BJ (cell line): ENCODE results near the gene PSMD2. TPM values are rescaled to one million over a fixed set of nuclear protein-coding genes. Genes with fewer than 3 reads are reported as not detected.

Experiments used
- CTCF ChIA-PET: fragments of 350-600 bp; formaldehyde crosslinking; extraction: SDS; loops from one replicate; lab custom pipeline; 2021; ENCODE audit warnings: antibody characterized with exemption, inconsistent platforms; lab: Yijun Ruan, JAX
- POLR2A ChIA-PET: fragments of 300-600 bp; sonication (Branson Sonifier 250); formaldehyde crosslinking; extraction: SDS; loops from one replicate; lab custom pipeline; 2021; ENCODE audit warnings: antibody characterized with exemption; lab: Charles Lee
- DNase-seq: peaks from one replicate; pipeline ENCODE4 v3.0.0-alpha.2; 2011; ENCODE audit warnings: low read depth
- H3K27me3 ChIP-seq: 2 replicates; pipeline ENCODE4 v1.6.0; 2011; ENCODE audit warnings: low read length; ENCODE audit not compliant: control insufficient read depth, insufficient read depth
- H3K36me3 ChIP-seq: 2 replicates; pipeline ENCODE4 v1.5.1; 2011; ENCODE audit warnings: low read length; ENCODE audit not compliant: control insufficient read depth, insufficient read depth
- H3K4me3 ChIP-seq: 2 replicates; pipeline ENCODE4 v1.5.1; 2011; ENCODE audit warnings: low read depth, mild to moderate bottlenecking, control low read depth, low read length
- polyA minus RNA-seq: library from RNA; depleted of rRNA, polyadenylated mRNA; stranded (reverse); fragments of >200 nt; gene quantifications from 2 replicates; pipeline ENCODE4 v1.2.3, GENCODE V29; 2011; rRNA and poly(A)+ RNA removed
- polyA plus RNA-seq: library from polyadenylated mRNA; depleted of rRNA; stranded (reverse); fragments of >200 nt; gene quantifications from 2 replicates; pipeline ENCODE4 v1.2.3, GENCODE V29; 2011; rRNA removed
- TF ChIP-seq, protein P1 (sequence below): IDR thresholded peaks from 2 replicates; pipeline ENCODE4 v1.5.1; 2011; ENCODE audit warnings: low read depth, mild to moderate bottlenecking, control low read depth, inconsistent platforms, low read length, moderate library complexity; ENCODE audit not compliant: insufficient read depth

PSMD2 gene
- polyA plus RNA-seq = 262 and 330 TPM in 2 replicates
- 366 and 510 TPM in 2 replicates for polyA minus RNA-seq

DNA sequence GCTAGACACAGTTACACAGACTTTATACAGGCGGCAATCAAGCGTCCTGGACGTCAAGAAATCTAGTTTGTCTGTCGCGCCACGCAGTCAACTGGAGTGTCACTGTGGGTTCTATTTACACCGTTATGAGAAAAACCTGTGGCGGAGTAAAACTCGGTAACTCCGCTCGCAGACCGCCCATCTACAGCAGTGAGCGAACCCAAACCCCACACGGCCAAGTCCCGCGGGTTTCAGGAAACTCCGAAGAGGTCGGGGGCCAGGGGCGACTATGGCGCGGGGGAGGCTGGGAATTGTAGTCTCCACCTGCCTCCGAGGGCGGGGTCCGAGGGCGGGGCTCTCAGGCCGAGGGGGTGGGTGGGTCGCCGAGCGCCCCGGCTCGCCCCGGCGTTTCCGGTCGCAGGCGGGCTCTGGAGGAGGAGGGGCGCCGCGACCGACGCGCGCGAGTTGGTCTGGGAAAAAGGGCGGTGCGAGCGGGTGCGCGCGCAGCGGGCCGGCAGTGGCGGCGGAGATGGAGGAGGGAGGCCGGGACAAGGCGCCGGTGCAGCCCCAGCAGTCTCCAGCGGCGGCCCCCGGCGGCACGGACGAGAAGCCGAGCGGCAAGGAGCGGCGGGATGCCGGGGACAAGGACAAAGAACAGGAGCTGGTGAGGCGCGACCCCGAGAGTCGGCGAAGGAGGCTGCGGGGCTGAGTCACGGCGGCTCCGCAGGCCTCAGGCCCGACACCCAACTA lies at the start of gene PSMD2:
Gene PSMD2 (plus strand): TSS at position 483 of the 729 bp plus-strand sequence. CDS start 26 bp downstream, at position 509.
- Histone ChIP-seq H3K36me3 (peaks cover 19% of the 10 kb centered on the region), H3K4me3 (peak within 1 kb of the TSS; percentile 87), H3K27me3 (0 out of 2 replicates have a peak, but pooled peaks cover 1% of the 10 kb centered on the region)
- TF ChIP-seq, protein P1, sequence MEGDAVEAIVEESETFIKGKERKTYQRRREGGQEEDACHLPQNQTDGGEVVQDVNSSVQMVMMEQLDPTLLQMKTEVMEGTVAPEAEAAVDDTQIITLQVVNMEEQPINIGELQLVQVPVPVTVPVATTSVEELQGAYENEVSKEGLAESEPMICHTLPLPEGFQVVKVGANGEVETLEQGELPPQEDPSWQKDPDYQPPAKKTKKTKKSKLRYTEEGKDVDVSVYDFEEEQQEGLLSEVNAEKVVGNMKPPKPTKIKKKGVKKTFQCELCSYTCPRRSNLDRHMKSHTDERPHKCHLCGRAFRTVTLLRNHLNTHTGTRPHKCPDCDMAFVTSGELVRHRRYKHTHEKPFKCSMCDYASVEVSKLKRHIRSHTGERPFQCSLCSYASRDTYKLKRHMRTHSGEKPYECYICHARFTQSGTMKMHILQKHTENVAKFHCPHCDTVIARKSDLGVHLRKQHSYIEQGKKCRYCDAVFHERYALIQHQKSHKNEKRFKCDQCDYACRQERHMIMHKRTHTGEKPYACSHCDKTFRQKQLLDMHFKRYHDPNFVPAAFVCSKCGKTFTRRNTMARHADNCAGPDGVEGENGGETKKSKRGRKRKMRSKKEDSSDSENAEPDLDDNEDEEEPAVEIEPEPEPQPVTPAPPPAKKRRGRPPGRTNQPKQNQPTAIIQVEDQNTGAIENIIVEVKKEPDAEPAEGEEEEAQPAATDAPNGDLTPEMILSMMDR = no peak
- CTCF ChIA-PET = no interaction called here
- peak; percentile 65 for DNase-seq
- POLR2A ChIA-PET = interaction anchor here (0.6 kb wide), 1 partner anchor 41 kb away, joined by 14 read pairs; no protein-coding TSS in a partner anchor

DNA sequence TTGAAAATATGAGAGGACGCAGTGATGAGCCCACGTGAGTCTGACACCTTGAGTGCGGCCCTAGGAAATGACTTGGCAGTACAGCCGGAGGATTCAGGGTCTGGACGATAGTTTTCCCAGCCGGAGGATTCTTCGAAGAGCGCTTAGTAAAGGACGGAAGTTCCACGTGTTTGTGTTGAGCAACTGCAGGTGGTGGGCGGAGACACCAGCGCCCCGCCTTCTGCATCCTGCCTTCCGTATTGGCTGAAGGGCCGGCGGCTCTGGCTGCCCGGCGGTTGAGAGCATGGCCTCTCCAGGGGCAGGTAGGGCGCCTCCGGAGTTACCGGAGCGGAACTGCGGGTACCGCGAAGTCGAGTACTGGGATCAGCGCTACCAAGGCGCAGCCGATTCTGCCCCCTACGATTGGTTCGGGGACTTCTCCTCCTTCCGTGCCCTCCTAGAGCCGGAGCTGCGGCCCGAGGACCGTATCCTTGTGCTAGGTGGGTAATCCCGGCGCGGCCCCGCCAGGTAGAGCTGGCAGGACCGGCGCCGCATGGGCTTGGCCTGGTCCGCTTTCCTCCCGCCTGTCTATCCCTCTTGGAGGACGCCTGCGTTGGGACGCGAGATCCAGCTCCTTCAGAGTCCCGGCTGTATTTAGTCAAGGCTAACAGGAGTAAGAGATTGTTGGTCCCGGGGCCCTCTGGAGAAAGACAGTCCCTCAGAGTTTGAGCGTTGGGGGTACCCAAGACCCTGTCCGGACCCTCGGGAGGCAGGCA lies 49.5 kb upstream of the PSMD2 start, which contains the start of gene EEF1AKMT4:
Gene EEF1AKMT4 (plus strand): TSS at position 261 of the 755 bp plus-strand sequence. CDS start 23 bp downstream, at position 284.
- ChIA-PET CTCF (interaction anchor here (0.6 to 1.4 kb wide), 26 partner anchors 9 to 365 kb away, joined by 3 to 16 read pairs (median 4); partner anchors contain the start of genes AP2M1, EIF2B5 and PARL), POLR2A (no interaction called here)
- DNase-seq = peak; percentile 84
- H3K27me3 ChIP-seq = no peaks in the 10 kb centered on the region
- TF ChIP-seq, protein P1 = peak; percentile 64
- peak within 1 kb of the TSS; percentile 98 for H3K4me3 ChIP-seq
- H3K36me3 ChIP-seq = peaks cover 10% of the 10 kb centered on the region

DNA sequence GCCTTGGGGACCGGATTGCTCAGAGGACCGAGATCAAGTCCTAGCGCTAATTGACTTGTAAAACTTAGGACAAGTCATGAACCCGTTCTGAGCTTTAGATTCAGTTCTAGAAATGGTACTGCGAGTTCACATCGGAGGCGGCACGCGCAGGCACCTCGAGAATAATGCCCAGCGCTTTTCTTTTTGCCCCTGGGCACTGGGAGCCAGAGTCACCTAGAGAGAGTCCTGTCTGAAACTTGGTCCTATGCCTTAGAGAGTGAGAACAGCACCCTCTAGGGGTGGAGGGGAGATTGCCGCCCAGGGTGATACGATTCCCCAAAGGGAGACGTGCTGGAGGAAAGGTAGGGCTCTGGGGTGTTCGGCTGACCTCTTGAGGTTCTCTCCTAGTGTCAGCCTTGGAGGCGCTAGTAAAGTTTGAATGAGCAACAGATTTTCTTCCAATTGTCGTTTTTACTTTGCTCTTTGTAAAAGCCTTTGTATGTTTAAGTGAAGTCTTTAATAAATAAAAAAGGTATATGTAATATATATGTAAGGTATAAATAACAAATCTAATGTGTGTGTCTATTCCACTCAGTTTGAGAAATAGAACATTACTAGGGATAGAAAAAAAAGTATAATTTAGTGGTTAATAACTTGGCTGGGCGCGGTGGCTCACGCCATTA lies 48.7 kb upstream of the PSMD2 start:
- Histone ChIP-seq H3K36me3 (peaks cover 3% of the 10 kb centered on the region), H3K4me3 (peak overlapping the region; percentile 98), H3K27me3 (no peaks in the 10 kb centered on the region)
- ChIA-PET POLR2A (no interaction called here), CTCF (interaction anchor here (0.6 to 1.4 kb wide), 23 partner anchors 8 to 365 kb away, joined by 3 to 16 read pairs (median 4); partner anchors contain the start of genes AP2M1, EIF2B5 and PARL)
- peak; percentile 39 for DNase-seq
- TF ChIP-seq, protein P1 = peak; percentile 97

DNA sequence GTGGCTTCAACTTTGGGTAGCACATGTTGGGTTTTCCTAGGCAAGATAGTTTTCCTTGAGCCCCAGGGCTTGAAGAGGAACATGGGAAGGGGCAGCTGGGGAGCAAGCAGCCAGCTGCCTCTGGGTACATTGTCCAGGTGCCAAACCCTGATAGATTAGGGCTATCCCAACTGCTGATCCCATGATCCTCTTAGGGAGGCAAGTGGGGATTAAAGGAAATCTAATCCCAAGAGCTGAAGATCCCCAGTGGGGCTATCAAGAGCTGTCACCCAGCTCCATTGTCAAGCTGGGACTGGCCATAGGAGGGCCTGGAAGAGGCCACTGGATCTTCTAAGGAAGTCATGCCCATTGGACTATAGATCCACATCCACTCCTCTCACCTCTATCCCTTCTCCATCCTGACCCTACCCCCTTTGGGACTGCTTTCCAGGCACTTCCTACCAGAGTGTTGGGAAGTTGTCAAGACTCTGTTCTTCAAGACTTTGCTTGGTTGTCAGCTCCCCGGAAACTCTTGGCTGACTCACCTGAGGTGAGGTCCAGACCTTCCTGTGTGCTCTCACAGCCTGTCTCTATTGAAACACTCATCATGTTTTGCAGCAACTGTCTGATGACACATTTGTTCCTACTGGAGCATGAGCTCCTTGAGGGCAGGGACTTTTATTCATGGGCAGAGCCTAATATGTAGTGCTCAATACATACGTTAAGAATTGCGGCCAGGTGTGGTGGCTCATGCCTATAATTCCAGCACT lies 43.6 kb upstream of the PSMD2 start:
- H3K4me3 ChIP-seq = no peak overlapping the region
- H3K36me3 ChIP-seq = no peaks in the 10 kb centered on the region
- ChIA-PET POLR2A (no interaction called here), CTCF (interaction anchor here (1.0 to 1.5 kb wide), 3 partner anchors 15 to 238 kb away, joined by 3 read pairs; partner anchors contain the start of gene ABCC5)
- H3K27me3 ChIP-seq = peaks cover 6% of the 10 kb centered on the region
- DNase-seq = no peak
- TF ChIP-seq, protein P1 = no peak
